Glomerular visceral epithelial cell (primary cell): ENCODE data around the gene TMEM253.

ENCODE experiments used
- DNase-seq: peaks from one replicate; pipeline ENCODE4 v3.0.0-alpha.2; 2016; ENCODE audit errors: extremely low spot score

The TMEM253 gene

GRCh38 chr14:21100931-21101330, at the start of gene TMEM253:
Gene TMEM253, plus strand, starts transcription at chr14:21101066. Its CDS starts 278 bp downstream, at chr14:21101344.
- no peak for DNase-seq

GRCh38 chr14:21053184-21054122, 47.4 kb upstream of the TMEM253 start:
- no peak for DNase-seq

- DNase-seq: no peak
Observed at GRCh38 chr14:21054123-21054767, 46.6 kb upstream of the TMEM253 start.

DNA sequence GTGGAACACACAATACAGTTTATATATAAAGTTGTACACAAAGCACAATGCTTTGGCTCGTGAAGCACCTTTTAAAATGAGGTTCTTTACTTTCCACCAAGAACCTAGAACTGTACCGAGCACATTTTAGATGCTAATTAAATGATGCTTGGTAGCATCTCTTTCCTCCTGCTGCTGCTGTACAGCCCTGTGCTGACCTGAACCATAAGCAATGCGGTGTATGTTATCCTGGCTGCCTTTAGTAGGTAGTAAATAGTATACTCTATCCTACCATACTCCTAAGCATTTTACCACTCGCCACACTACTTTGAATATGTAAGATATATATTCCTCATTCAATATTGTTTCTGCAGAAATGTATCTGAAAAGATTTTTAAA, 46.1 kb upstream of the TMEM253 start:
- DNase-seq: no peak

DNA sequence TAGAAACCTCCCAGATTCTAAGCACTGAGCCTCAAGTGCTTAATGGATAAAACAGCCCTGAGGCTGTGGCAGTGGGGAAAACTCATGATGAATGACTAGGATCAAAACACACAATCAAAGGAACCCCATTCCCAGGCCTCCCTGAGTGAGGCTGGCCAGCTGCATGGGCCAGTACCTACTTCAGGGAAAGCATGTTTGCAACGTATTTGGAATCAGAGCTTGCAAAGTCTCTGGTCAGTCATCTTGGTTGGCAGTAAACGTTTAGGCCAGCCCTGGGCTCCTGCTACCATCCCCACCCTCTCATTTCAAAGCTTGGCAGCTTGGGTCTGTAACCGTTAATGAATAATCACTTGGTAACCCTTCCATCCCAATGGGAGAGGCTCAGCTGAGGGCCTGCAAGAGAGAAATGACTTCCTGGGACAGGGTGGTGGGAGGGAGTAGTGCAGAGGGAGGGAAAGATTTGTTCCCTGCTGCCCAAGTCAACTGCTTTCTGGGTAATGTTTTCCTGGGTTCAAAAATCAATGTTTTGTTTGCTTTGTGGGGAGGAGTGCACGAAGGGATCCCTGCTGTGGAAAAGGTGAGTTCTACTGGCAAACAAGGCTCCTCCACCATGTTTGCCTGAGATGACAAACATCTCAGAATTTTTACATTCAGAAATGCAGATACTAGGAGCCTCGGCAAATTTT, 45.3 kb upstream of the TMEM253 start:
- DNase-seq: peak; percentile 45

GRCh38 chr14:21056520-21057163, 44.2 kb upstream of the TMEM253 start:
- no peak for DNase-seq

- DNase-seq: peak; percentile 67
Observed at GRCh38 chr14:21057803-21058675, 42.8 kb upstream of the TMEM253 start, which contains the start of gene RNASE8. Gene RNASE8, plus strand, starts transcription at chr14:21057822. Its CDS starts 71 bp downstream, at chr14:21057893.

GRCh38 chr14:21058903-21059302, 42.0 kb upstream of the TMEM253 start:
- DNase-seq: no peak

DNA sequence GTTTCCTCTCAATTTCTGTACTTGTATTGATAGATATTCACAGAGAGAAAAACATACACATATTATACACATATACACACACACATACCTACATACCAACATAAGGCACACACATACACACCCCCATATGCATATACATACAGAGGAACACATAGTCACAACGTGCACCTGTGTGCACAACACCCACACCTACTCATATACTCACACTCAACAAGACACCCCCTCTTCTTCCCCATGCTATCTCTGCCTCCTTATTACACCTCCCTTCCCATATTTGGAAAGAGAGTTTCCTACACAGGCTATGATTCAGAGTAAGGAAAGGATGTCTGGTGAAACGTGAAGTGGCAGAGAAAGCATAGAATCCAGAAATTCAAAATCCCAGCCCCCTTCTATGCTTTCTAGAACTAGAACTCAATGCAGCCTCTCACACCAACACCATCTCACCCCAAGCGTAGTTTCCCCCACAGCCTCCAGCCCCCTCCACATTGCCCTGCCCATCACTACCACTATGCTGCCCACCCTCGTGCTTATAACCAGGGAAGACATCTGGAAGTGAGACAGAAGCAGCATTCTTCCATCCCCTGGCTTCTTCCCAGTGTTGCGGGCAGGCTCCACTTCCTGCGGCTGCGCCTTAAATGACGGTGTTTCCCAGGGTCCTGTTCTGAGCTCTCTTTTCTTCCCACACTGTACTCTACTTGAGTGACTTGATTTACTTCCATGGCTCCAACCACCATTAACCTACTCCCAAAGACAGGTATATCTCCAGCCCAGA, 40.8 kb upstream of the TMEM253 start:
- DNase-seq: no peak

GRCh38 chr14:21060614-21061346, 40.1 kb upstream of the TMEM253 start:
- DNase-seq: no peak

DNA sequence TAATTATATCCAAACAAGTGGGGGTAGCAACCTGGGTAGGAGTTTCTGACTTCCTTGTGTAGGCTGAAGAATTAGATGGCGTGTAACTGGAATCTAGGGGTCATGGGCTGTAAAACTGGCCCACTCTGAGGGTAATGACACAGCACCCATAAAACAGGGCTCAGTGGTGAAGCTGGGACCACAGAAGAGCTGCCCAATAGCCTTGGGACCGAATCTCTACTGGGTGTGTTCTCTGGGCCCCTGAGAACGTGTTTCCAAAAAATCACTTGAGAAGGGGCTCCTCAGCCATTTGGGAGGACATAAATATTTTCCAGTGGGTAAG, 39.6 kb upstream of the TMEM253 start:
- no peak for DNase-seq

GRCh38 chr14:21063479-21063878, 37.4 kb upstream of the TMEM253 start:
- peak; percentile 89 for DNase-seq

DNA sequence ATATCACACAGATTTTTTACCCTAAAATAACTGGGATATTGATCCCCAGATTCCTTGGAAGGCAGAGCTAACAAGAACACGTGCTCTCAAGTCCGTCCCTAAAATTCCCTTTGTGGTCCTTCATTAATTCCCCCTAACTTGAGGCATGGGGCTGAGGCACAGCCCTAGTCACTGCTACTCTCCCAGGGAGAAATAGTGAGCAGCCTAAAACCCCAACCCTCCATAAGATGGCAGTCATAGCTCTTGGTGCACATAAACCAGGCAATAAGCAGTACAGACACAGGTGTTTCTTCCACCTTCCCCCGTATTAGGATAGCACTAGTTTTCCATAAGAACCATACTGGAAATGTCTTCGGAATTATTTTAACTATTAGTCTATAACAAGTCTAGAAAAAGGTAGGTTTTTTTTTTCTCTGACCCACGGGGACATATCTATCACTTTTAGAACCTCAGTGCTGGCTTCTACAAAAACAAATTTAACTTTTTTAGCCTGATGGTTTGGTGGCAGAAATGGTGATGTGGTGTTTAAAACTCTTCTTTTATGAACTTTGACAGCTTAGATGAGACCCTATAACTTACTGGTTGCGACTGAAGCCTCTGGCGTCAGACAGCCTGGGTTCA, 33.9 kb upstream of the TMEM253 start:
- DNase-seq: no peak

DNA sequence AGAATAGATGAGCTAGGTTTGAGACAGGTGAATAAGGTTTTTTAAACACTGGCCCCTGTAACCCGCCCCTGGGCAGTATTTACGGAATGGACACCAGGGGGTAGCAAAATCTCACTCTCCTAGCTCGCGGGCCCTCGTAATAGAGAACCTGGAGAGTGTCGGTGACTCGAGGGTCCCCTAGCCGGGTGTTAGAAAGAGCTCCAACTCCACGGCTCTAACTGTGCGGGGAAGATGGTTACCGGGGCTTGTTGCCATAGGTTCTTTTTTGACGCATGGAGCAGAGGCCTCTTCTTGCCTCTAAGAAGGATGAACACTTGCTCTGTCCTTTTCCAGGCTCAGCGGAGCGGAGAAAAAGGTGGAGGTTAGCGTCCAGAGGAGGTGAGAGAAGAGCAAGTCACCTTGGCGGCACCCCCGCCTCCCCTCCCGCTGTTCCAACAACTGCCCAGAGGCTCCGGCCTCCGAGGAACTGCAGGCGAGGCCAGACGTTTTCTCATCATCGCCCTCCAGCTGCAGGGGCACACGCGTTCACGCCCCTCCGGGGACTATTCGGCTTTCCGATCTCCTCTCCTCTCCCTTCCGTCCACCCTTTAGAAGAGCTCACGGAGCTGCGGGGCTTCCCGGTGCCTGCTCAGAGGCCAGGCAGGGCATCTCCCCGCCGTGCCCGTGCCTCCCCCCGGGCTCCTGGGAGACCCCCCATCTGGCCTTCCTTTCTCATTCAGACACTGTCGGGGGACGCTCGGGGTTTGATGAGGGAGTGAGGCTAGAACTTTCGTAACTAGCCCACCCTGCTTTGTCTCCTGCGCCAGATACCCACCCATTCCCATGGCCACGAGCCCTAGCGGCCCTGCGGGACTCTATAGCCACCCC, 32.1 kb upstream of the TMEM253 start:
- DNase-seq: peak; percentile 70

DNA sequence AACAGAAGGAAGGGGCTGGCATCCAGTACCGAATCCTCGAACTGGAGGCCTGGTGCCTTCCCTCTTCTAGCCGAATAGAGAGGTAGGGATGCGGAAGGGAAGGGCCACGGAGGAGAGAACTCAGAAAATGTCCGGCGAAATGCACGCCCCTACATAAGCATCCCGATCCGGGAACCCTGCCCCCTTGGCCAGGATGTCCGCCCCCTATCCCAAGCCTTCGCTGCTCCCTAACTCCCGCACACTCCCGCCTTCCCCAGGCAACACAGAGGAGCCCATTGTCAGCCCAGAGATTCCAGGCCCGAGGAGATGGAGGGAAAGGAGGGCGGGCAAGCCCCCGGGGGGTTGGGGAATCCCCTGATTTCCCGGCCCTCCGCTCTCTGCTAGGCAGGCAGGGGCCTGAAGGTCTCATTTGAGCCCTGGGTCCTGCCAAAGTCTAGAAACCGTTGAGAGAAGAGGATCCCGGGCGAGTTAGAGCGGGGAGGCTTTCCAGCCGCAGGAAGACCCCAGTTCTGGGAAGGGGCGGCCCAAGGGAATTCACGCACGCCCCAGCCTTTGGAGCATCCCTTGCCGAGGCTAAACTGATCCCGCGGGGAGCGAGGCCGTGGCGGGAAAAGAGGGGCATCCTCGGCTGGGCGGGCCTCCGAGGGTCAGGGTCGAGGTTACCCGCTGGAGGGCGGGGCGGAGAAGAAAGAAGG, 31.3 kb upstream of the TMEM253 start:
- DNase-seq: peak; percentile 55

DNA sequence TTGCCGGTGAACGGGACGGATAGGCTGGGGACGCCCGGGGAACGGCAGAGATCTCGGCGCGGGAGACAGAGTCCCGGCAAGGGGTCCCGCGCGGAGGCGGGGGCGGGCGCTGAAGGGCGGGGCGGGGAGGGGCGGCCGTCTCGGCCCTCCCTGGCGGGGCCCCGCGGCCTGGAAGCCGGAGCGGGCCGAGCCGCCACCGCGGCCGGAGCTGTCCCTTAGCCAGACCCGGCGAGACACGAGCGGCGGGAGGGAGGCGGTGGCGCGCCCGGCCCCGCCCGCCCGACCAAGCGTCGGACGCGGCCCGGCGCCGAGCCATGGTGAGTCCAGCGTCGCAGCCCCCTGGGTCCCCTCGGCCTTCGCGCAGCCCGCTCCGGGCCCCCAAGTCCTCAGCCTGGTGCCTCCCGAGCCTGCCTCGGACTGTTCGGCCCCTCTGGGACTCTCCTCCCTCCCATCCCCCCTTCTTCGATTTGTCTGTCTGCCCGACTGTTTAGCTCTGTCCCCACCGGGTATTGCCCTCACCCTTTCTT, 30.7 kb upstream of the TMEM253 start, which contains the start of gene ARHGEF40:
Gene ARHGEF40, plus strand, starts transcription at position 222 of the 527 bp plus-strand sequence. Its CDS starts 93 bp downstream, at position 315.
- DNase-seq: peak; percentile 68

DNA sequence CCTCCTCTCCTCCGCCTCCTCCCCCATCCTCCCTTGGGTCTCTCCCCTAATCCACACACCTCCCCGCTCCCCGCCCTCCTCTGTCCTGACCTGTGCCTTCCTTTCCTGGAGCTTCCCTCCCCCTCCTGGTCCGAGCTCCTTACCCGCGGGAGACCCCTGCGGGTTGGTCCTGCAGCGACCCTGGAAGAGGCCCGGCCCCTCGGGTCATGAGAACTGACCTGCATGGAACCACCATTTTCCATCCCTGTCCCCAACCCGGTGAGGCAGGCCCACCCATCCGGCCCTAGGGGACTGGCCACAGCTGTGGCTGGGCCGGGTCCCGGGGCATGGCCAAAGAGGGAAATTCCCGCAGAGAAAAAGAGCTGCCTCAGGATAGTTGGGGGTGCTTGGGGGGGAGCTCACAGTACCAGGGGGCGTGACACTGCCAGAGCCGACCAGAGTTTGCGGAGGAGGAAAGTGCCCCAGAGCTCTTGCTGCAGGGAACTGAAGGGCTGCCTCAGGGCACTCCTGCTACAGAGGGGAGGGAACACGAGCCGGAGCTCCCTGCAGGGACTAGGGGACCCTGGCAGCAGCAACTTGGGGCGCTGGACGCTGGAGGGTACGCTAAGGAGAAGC, 30.1 kb upstream of the TMEM253 start:
- DNase-seq: peak; percentile 70
